ENCODE measurements around the gene ZNF385B.
"Not testable (repeated sequence)": the region's sequence is repeated elsewhere in the genome, so short reads cannot be mapped to it uniquely, and the experiment has no call there.

ZNF385B gene

GRCh38 chr2:179790235-179791217 is 70.9 kb downstream of the ZNF385B start:
- Histone ChIP-seq H3K36me3 (ENCODE audit: low read depth) (no peaks in the 10 kb centered on the region), H3K27me3 (ENCODE audit: insufficient read depth, poor library complexity, severe bottlenecking) (no peaks in the 10 kb centered on the region), H3K27ac (ENCODE audit: poor library complexity, severe bottlenecking) (no peak overlapping the region), H3K4me3 (ENCODE audit: severe bottlenecking) (no peak overlapping the region), H3K9me3 (ENCODE audit: severe bottlenecking) (no peaks in the 10 kb centered on the region), H3K4me1 (ENCODE audit: insufficient read depth, poor library complexity, severe bottlenecking) (no peaks in the 10 kb centered on the region)
- DNase-seq (ENCODE audit: low spot score) = no peak
- no peak for TF ChIP-seq CTCF (IDR thresholded peaks at IDR 0.05; ENCODE audit: poor library complexity, severe bottlenecking)
- no peak for ATAC-seq (ENCODE audit: low read depth)

GRCh38 chr2:179788104-179788503 is 73.3 kb downstream of the ZNF385B start:
- no peaks in the 10 kb centered on the region for H3K4me1 ChIP-seq (ENCODE audit: insufficient read depth, poor library complexity, severe bottlenecking)
- DNase-seq (ENCODE audit: low spot score) = no peak
- H3K27me3 ChIP-seq (ENCODE audit: insufficient read depth, poor library complexity, severe bottlenecking) = no peaks in the 10 kb centered on the region
- no peak overlapping the region for H3K4me3 ChIP-seq (ENCODE audit: severe bottlenecking)
- TF ChIP-seq CTCF (IDR thresholded peaks at IDR 0.05; ENCODE audit: poor library complexity, severe bottlenecking) = no peak
- H3K9me3 ChIP-seq (ENCODE audit: severe bottlenecking) = no peaks in the 10 kb centered on the region
- ATAC-seq (ENCODE audit: low read depth) = no peak
- H3K27ac ChIP-seq (ENCODE audit: poor library complexity, severe bottlenecking) = no peak overlapping the region
- H3K36me3 ChIP-seq (ENCODE audit: low read depth) = no peaks in the 10 kb centered on the region

GRCh38 chr2:179787601-179788000 is 73.8 kb downstream of the ZNF385B start:
- Histone ChIP-seq H3K9me3 (ENCODE audit: severe bottlenecking) (no peaks in the 10 kb centered on the region), H3K4me3 (ENCODE audit: severe bottlenecking) (no peak overlapping the region), H3K27ac (ENCODE audit: poor library complexity, severe bottlenecking) (no peak overlapping the region), H3K4me1 (ENCODE audit: insufficient read depth, poor library complexity, severe bottlenecking) (no peaks in the 10 kb centered on the region), H3K36me3 (ENCODE audit: low read depth) (no peaks in the 10 kb centered on the region), H3K27me3 (ENCODE audit: insufficient read depth, poor library complexity, severe bottlenecking) (no peaks in the 10 kb centered on the region)
- ATAC-seq (ENCODE audit: low read depth) (no peak), DNase-seq (ENCODE audit: low spot score) (no peak)
- TF ChIP-seq CTCF (IDR thresholded peaks at IDR 0.05; ENCODE audit: poor library complexity, severe bottlenecking) = no peak

GRCh38 chr2:179785902-179786301 is 75.5 kb downstream of the ZNF385B start:
- Histone ChIP-seq H3K27me3 (ENCODE audit: insufficient read depth, poor library complexity, severe bottlenecking) (no peaks in the 10 kb centered on the region), H3K4me3 (ENCODE audit: severe bottlenecking) (no peak overlapping the region), H3K4me1 (ENCODE audit: insufficient read depth, poor library complexity, severe bottlenecking) (no peaks in the 10 kb centered on the region), H3K9me3 (ENCODE audit: severe bottlenecking) (no peaks in the 10 kb centered on the region), H3K36me3 (ENCODE audit: low read depth) (no peaks in the 10 kb centered on the region), H3K27ac (ENCODE audit: poor library complexity, severe bottlenecking) (no peak overlapping the region)
- no peak for TF ChIP-seq CTCF (IDR thresholded peaks at IDR 0.05; ENCODE audit: poor library complexity, severe bottlenecking)
- DNase-seq (ENCODE audit: low spot score) (no peak), ATAC-seq (ENCODE audit: low read depth) (no peak)

GRCh38 chr2:179782346-179782745 is 79.1 kb downstream of the ZNF385B start:
- not testable (repeated sequence) for H3K4me1 ChIP-seq (ENCODE audit: insufficient read depth, poor library complexity, severe bottlenecking); H3K27ac ChIP-seq (ENCODE audit: poor library complexity, severe bottlenecking); H3K27me3 ChIP-seq (ENCODE audit: insufficient read depth, poor library complexity, severe bottlenecking); ATAC-seq (ENCODE audit: low read depth); H3K9me3 ChIP-seq (ENCODE audit: severe bottlenecking); H3K36me3 ChIP-seq (ENCODE audit: low read depth); DNase-seq (ENCODE audit: low spot score); H3K4me3 ChIP-seq (ENCODE audit: severe bottlenecking)
